Esophagus muscularis mucosa (tissue), 3 donors: ENCODE measurements around the gene CDON.

ENCODE experiments used
- POLR2AphosphoS5 ChIP-seq, 2 donors: sonication (generic); formaldehyde crosslinking; IDR thresholded peaks; one replicate each; pipeline ENCODE4 v1.6.1; 2017; ENCODE audit warnings: antibody characterized with exemption in 2 of 2
- TF ChIP-seq, protein P1 (sequence below), 3 experiments: fragments of 200-600 bp in 2 of 3; fragments of 450-650 bp in 1 of 3; sonication (generic) in 2 of 3; IDR thresholded peaks; one replicate each; pipeline ENCODE4 v1.5.1; 2017 to 2019; ENCODE audit warnings: antibody characterized with exemption in 3 of 3, mild to moderate bottlenecking in 2 of 3, moderate library complexity in 1 of 3

DNA sequence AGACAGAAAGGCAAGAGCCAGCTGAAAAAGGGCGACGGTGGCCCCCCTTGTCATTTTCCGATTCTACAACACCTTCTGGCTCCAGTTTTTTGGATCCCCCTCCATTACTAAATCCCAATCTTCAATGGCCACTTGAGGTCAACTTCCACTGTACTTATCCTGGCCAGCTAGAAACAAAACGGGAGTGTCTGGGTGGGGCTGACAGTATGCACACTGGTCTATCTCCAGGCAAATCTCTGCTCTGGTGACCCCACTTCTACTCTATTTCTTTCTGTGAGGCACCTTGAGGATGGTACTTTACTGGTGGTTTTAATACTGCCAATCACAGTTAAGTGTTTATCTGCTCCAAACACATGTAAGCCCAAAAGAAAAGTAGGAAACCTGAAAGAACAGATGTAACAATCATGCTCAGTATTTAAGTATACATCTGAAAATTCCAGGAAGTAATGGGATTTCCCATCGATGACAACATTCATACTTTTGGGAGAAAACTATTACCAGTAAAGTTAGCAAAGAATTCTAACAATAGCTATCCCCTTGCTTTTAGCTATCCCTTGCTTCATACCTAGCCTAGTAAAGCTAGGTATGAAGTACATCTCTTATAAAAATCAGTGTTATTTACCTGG, 16.0 kb downstream of the CDON start:
- TF ChIP-seq, protein P1, sequence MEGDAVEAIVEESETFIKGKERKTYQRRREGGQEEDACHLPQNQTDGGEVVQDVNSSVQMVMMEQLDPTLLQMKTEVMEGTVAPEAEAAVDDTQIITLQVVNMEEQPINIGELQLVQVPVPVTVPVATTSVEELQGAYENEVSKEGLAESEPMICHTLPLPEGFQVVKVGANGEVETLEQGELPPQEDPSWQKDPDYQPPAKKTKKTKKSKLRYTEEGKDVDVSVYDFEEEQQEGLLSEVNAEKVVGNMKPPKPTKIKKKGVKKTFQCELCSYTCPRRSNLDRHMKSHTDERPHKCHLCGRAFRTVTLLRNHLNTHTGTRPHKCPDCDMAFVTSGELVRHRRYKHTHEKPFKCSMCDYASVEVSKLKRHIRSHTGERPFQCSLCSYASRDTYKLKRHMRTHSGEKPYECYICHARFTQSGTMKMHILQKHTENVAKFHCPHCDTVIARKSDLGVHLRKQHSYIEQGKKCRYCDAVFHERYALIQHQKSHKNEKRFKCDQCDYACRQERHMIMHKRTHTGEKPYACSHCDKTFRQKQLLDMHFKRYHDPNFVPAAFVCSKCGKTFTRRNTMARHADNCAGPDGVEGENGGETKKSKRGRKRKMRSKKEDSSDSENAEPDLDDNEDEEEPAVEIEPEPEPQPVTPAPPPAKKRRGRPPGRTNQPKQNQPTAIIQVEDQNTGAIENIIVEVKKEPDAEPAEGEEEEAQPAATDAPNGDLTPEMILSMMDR (IDR thresholded peaks at IDR 0.05): no peak
- no peak for TF ChIP-seq POLR2AphosphoS5 (IDR thresholded peaks at IDR 0.05)
